Activated T-cell treated with anti-CD3 and anti-CD28 coated beads for 4 hours (primary cell): ENCODE data around the gene BAG3.
"Not testable (repeated sequence)": the region's sequence is repeated elsewhere in the genome, so short reads cannot be mapped to it uniquely, and the experiment has no call there.

Source experiments
- DNase-seq: peaks from one replicate; pipeline ENCODE4 v3.0.0-alpha.2; 2020

The BAG3 gene

GRCh38 chr10:119650692-119651513 is at the start of gene BAG3:
TSS of gene BAG3 (plus strand) at chr10:119651380. CDS start at chr10:119651676, 296 bp downstream.
- peak; percentile 75 for DNase-seq

DNA sequence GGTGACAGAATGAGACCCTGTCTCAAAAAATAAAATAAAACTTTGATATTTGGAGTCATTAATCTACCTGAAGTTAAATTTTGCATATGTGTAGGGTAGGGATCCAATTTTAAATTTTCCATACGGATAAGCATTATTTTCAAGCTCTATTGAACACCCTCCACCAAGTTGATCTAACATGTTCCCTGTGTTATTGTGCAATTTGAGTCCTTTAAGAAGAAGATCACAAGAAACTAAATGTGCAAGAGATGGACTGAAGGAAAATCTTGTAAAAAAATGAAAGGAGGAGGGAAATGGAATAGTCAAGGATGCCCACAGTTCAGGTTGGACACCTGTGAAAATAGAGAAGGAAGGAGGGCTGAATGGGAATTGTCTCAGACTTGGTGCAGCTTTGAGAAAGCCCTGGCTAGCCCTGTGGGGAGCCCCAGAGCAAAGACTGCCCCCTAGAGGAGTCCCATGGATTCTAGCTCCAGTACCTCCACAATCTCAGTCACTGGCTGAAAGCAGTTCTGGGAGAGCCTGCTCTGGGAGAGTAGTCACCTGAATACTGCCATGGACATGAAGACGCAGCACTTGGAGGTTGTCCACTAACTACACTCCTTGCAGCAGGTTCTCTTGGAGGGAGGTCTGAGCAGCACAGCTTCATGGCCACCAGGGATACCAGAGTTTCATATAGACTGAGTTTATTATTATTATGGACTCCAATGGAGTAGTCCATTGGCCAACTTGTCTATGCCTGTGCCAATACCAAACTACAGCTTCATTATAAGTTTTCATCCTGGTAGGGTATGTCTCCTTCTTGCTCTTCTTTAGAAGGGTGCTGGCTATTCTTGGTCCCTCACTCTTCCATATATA is 48.7 kb upstream of the BAG3 start:
- DNase-seq = no peak

- no peak for DNase-seq
Measured at GRCh38 chr10:119604468-119604867, 46.7 kb upstream of the BAG3 start.

DNA sequence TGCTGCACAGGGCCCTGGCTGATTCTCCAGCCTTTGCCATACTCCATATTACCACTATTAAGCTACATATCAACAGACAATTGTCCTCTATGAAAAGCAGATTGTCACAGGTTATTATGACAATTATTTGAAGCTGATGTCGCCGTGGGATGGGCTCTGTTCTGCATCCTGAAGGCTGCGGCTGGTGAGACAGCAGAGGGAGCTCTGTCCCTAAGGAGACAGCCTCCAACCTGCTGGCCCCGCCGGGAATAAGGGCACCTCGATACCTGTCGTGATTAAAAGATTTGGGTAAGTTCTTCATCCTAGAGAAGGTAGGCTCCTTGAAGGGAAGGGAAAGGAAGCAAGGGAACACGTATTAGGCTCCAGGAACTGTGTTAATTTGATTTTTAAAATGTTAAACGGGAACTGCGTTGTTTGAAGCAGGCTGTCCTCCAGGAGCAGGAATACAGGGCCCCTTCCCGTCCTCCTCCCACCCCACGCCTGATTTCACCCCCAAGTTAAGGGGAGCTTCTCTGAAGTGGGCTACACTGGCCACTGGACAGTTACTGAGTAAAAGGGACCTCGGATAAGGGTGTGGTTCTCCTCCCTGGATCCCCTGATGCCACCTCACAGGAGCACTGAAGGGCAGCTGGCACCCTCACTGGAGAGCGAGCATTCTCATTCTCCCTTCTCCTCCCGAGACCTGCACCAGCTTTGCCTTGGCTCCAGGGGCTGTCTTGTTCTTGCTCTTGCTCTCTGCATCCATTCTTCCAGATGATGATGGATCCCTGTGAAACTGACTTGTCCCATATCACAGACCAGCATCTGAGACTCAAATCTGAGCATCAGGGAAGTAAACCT is 42.6 kb upstream of the BAG3 start:
- DNase-seq = peak; percentile 9

GRCh38 chr10:119609516-119609915 is 41.7 kb upstream of the BAG3 start:
- DNase-seq = no peak

DNA sequence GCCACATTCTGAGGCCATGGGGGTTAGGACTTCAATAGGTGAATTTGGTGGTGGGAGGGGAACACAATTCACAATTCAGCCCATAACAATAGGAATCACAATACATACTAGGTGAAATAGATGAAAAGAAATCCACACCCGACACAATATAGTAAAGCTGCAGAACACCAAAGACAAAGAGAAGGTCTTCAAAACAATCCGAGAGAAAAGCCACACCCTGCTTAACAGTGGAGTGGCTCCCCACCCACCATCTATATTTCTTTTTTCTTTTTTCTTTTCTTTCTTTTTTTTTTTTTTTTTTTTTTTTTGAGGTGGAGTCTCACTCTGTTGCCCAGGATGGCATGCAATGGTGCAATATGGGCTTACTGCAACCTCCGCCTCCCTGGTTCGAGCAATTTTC is 39.7 kb upstream of the BAG3 start:
- DNase-seq = no peak

DNA sequence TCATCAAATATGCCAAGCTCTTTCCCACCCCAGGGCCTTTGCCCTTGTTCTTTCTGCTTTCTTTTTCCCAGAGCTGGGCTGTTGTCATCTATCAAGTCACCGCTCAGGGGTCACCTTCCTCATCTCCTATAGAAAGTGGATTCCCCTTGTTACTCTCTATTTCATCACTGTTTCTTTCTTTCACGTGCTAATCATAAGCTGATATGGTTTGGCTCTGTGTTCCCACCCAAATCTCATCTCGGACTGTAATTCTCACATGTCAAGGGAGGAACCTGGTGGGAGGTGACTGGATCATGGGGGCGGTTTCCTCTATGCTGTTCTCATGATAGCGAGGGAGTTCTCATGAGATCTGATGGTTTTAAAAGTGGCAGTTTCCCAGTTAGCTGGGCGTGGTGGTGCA is 37.4 kb upstream of the BAG3 start:
- no peak for DNase-seq

DNA sequence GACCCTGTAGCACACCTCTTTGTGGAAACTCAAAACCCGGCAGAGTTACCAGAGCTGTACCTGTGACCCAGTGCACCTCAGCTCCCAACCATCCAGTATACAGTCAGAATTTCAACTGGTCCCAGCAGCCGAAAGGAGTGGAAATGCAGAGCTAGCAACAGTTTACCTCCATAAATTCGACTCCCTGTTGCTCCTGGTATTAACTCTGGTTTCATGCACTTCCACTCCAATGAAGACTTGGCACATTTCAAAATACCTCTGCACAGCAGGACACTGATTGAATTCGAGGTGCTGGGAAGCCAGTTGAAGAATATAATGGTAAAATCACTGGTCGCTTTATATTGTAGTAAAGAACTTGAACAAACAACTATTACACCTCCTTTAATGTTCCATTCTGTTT is 36.5 kb upstream of the BAG3 start:
- DNase-seq = no peak

GRCh38 chr10:119616882-119617570 is 34.2 kb upstream of the BAG3 start:
- DNase-seq = no peak

GRCh38 chr10:119619215-119619614 is 32.0 kb upstream of the BAG3 start:
- DNase-seq = no peak

- DNase-seq = not testable (repeated sequence)
Measured at GRCh38 chr10:119619811-119620210, 31.4 kb upstream of the BAG3 start.

DNA sequence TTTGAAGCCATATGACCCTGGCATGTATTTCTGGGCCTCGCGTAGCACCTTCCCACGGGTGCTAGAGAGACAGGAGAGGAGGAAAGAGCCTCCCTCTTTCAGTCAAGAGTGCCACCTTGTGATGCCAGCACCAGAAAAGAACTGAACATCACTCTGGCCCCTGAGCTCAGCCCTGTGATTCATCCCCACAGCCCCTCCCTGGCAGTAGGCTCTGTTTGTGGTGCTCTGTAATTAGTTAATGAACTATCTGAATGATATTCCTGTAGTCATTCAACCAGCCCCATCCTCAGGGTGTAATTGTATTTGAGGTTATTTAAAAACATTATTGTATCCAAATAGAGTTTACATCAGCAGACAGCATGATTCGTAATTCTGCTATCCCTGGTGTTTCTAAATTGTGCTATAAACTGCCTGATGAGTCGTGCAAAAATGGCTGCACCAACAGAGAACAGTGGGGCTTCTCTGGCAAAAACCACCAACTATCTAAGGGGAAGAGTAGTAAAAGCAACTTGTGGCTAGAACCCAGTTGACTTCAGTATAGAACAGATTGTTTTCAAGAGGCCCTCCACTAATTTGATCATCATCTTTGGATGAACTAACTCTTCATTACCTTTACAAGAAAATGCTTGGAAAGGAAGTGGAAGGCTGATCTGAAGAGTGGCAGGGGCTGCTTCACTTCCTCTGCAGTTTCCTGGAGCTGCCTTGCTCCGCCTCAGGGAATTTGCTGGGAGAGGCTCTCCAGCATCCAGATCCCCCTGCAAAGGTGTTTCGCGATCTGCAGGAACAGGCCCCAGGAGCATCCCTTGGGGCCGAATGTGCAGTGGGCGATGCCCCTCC is 30.7 kb upstream of the BAG3 start:
- no peak for DNase-seq

GRCh38 chr10:119621078-119621384 is 30.1 kb upstream of the BAG3 start:
- no peak for DNase-seq

- no peak for DNase-seq
Measured at GRCh38 chr10:119625570-119626280, 25.5 kb upstream of the BAG3 start.

DNA sequence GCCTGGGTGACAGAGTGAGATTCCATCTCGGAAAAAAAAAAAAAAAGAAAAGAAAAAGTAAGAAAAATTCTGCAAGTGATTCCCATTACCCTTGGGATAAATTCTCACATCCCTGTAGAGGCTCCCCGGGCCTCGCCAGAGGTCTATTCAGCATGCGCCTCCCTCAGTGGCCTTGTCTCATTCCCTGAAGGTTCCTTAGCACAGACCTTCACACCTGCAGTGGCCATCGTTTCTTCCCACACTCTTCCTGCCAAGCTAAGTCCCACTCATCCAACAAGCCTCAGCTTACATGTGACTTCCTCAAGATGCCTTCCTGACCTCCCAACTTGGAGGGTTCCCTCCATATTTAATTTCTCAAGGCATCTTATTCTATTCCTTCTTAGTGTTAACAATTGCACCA is 20.9 kb upstream of the BAG3 start:
- no peak for DNase-seq

DNA sequence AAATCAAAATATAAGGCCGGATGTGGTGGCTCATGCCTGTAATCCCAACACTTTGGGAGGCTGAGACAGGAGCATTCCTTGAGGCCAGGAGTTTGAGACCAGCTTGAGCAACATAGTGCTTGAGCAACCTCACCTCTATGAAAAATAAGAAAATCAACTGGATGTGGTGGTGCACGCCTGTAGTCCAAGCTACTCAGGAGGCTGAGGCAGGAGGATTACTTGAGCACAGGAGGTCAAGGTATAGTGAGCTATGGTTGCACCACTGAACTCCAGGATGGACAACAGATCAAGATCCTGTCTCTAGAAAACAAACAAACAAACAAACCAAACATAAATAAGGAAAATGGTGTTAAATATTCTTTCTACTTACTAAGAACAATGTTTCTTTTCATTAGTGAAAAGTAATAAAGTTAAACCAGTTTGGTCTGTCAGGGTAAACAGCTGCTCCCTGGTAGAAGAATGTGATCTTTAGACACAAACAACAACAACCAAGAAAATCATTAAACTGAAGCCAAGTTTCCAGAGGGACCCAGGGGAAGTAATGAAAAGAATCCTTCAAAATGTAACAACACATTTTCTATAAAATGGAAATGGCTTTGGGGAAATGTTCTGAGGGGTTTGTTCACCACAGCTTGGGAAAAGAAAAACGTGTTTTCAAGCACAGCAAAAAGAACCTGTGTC is 17.5 kb upstream of the BAG3 start:
- DNase-seq = no peak

DNA sequence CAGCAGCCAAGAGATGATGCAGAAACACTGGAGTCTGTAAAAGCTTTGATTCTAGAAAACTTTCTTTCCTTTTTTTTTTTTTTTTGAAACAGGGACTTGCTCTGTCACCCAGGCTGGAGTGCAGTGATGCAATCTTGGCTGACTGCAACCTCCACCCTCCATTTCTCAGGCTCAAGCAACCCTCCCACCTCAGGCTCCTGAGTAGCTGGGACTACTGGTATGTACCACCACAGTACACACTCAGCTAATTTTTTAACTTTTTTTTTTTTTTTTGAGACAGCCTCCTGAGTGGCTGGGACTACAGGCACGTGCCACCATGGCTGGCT is 17.0 kb upstream of the BAG3 start:
- no peak for DNase-seq

- DNase-seq = no peak
Measured at GRCh38 chr10:119637631-119638030, 13.5 kb upstream of the BAG3 start.

- no peak for DNase-seq
Measured at GRCh38 chr10:119638982-119639381, 12.2 kb upstream of the BAG3 start.

- DNase-seq = no peak
Measured at GRCh38 chr10:119640384-119640783, 10.8 kb upstream of the BAG3 start.
